Erythroblast (primary cell): ENCODE results near the gene FAM81A.

Source experiments
- GATA1 ChIP-seq: IDR thresholded peaks from 2 replicates; pipeline ENCODE4 v1.6.1; 2011; ENCODE audit warnings: low read depth, mild to moderate bottlenecking, control low read depth, low read length, moderate library complexity
- POLR2A ChIP-seq: IDR thresholded peaks from 2 replicates; pipeline ENCODE4 v1.6.1; 2011; ENCODE audit warnings: mild to moderate bottlenecking, low read length

DNA sequence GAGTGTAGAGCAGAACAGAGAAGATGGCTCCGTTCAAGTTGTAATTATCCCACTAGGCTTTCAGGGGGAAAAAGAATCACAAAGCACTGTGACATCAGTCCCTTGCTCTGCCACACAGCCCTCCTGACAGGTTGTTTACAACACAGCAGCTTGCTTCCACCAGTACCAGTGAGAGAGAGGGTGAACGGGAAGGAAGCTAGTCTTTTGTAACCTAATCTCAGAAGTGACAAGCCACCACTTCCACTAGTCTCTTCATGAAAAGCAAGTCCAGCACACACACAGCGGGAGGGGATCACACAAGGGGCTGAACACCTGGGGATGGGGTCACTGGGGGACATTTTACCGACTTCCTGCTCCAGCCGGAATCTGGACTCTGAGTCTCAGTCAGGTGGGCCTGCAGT lies 86.3 kb downstream of the FAM81A start:
- TF ChIP-seq POLR2A (no peak), GATA1 (no peak)
